Measurements from ENCODE around the gene DPEP2NB.
A peak's percentile ranks its signal among the peaks of the same experiment; 100 is the strongest.
"Not testable (repeated sequence)": the region's sequence is repeated elsewhere in the genome, so short reads cannot be mapped to it uniquely, and the experiment has no call there.

DPEP2NB gene

DNA sequence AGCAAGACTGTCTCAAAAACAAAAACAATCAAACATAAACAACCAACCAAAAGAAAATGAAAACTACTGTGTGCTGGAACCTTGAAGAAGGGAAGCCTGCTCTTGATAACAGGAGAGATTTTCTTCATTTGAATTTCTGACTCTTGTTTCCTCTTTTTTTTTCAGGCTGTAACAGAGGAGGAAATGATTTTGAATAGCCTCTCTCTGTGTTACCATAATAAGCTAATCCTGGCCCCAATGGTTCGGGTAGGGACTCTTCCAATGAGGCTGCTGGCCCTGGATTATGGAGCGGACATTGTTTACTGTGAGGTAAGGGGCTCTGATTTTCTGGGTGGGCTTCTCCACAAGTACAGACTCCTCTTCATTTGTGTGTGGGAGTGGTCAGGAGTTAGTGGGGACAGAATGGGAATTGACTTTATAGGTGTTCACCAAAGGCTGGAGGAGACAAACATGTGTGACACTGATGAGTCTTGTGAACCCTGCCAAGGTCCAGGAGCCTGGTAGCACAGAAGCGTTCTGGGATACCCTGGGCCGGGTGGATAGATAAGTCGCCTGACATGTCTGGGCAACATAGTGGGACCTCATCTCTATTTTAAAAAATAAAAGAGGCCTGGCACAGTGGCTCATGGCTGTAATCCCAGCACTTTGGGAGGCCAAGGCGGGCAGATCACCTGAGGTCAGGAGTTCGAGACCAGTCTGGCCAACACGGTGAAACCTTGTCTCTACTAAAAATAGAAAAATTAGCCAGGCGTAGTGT lies 22.3 kb upstream of the DPEP2NB start:
- H3K36me3 ChIP-seq (ENCODE audit: control insufficient read depth, insufficient read depth, low read length), result peaks cover 2% of the 10 kb centered on the region
- no peaks in the 10 kb centered on the region for H3K4me1 ChIP-seq (ENCODE audit: control insufficient read depth, insufficient read depth, low read length)
- no peaks in the 10 kb centered on the region for H3K9me3 ChIP-seq (ENCODE audit: control insufficient read depth, insufficient read depth, low read length)
- no peak overlapping the region for H3K9ac ChIP-seq (ENCODE audit: low read depth, low read length)
- H3K4me3 ChIP-seq (ENCODE audit: low read depth, low read length), result no peak overlapping the region
- H3K27me3 ChIP-seq (ENCODE audit: control insufficient read depth, insufficient read depth, low read length), result no peaks in the 10 kb centered on the region

DNA sequence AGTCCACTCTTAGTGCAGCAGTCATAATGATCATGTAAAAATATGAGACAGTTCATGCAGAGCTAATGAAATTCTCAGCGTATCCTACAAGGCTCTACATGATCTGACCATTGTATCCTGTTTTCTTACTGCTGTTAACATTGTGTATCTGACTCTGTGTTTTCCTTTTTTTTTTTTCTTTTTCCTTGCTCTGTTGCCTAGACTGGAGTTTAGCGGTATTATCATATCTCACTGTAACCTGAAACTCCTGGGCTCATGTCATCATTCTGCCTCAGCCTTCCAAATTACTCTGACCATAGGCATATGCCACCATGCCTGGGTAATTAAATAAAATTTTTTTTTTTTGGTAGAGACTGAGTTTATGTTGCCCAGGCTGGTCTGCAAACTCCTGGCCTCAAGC lies 19.5 kb upstream of the DPEP2NB start:
- Histone ChIP-seq H3K4me1 (ENCODE audit: control insufficient read depth, insufficient read depth, low read length) (no peaks in the 10 kb centered on the region), H3K36me3 (ENCODE audit: control insufficient read depth, insufficient read depth, low read length) (peaks cover 2% of the 10 kb centered on the region), H3K27me3 (ENCODE audit: control insufficient read depth, insufficient read depth, low read length) (no peaks in the 10 kb centered on the region), H3K9ac (ENCODE audit: low read depth, low read length) (no peak overlapping the region), H3K9me3 (ENCODE audit: control insufficient read depth, insufficient read depth, low read length) (no peaks in the 10 kb centered on the region), H3K4me3 (ENCODE audit: low read depth, low read length) (no peak overlapping the region)

DNA sequence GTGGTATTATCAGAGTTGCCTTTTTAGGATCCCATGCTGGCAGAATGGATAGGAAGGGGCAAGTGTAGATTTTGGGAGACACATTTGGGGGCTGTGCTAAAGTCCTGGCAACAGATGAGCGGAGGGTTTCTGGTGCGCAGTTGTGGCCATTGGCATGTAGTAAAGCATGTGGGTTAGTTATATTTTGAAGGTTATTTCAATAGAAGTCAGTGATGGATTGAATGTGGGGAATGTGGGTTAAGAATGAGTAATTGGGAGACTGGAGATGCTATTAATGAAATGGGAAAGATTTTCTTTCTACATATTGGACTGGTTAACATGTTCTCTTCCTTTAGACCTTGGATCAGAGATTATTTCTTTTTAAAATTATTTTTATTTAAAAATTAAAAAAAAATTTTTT lies 17.4 kb upstream of the DPEP2NB start:
- Histone ChIP-seq H3K9me3 (ENCODE audit: control insufficient read depth, insufficient read depth, low read length) (no peaks in the 10 kb centered on the region), H3K9ac (ENCODE audit: low read depth, low read length) (no peak overlapping the region), H3K4me1 (ENCODE audit: control insufficient read depth, insufficient read depth, low read length) (no peaks in the 10 kb centered on the region), H3K27me3 (ENCODE audit: control insufficient read depth, insufficient read depth, low read length) (no peaks in the 10 kb centered on the region), H3K36me3 (ENCODE audit: control insufficient read depth, insufficient read depth, low read length) (peaks cover 2% of the 10 kb centered on the region), H3K4me3 (ENCODE audit: low read depth, low read length) (no peak overlapping the region)

DNA sequence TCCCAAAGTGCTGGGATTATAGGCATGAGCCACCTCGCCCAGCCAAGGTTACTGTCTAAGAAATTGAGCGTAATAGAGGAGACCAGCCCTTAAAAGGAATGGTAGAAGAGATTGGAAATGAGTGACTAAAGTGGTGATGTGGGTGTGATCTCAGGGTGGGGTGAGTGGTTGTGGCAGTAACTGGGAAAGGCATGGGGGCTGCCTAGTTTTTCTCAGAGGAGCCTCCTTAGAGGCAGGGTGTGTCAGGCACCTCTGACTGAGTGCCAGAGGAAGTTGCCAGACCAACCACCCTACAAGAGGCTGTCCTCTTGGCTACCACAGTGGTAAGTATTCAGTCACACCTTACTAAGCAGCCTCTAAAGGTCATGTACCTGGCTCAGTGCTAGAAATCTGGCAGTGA lies 16.2 kb upstream of the DPEP2NB start:
- Histone ChIP-seq H3K9ac (ENCODE audit: low read depth, low read length) (no peak overlapping the region), H3K27me3 (ENCODE audit: control insufficient read depth, insufficient read depth, low read length) (no peaks in the 10 kb centered on the region), H3K4me1 (ENCODE audit: control insufficient read depth, insufficient read depth, low read length) (no peaks in the 10 kb centered on the region), H3K36me3 (ENCODE audit: control insufficient read depth, insufficient read depth, low read length) (peaks cover 2% of the 10 kb centered on the region), H3K9me3 (ENCODE audit: control insufficient read depth, insufficient read depth, low read length) (no peaks in the 10 kb centered on the region), H3K4me3 (ENCODE audit: low read depth, low read length) (no peak overlapping the region)

DNA sequence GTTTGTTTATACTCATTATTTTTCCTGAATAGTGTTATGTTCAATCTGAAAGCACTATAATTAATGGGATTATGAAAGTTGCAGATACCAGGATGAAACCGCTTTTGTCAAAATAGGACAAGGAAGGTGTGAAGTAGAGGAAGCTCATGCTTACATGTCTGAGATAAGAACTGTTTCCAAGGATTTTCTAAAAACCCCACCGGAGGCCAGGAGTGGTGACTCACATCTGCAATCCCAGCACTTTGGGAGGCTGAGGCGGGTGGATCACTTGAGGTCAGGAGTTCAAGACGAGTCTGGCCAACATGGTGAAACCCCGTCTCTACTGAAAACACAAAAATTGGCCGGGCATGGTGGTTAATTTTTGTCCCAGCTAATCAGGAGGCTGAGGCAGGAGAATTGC lies 14.4 kb upstream of the DPEP2NB start:
- H3K4me3 ChIP-seq (ENCODE audit: low read depth, low read length); H3K4me1 ChIP-seq (ENCODE audit: control insufficient read depth, insufficient read depth, low read length); H3K9ac ChIP-seq (ENCODE audit: low read depth, low read length); H3K27me3 ChIP-seq (ENCODE audit: control insufficient read depth, insufficient read depth, low read length); H3K36me3 ChIP-seq (ENCODE audit: control insufficient read depth, insufficient read depth, low read length); H3K9me3 ChIP-seq (ENCODE audit: control insufficient read depth, insufficient read depth, low read length): not testable (repeated sequence)

DNA sequence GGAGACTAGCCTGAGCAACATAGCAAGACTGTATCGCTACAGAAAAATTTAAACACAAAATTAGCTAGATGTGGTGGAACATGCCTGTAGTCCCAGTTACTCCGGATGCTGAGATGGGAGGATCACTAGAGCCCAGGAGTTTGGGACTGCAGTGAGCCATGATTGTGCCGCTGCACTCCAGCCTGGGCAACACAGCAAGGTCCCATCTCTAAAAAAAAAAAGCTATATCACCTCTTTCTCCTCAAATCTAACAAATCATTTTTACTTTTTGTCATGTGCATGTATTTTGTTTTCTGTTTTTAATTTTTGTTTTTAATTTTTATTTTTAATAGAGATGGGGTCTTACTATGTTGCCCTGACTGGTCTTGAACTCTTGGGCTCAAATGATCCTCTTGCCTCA lies 13.3 kb upstream of the DPEP2NB start:
- Histone ChIP-seq H3K36me3 (ENCODE audit: control insufficient read depth, insufficient read depth, low read length) (peaks cover 3% of the 10 kb centered on the region), H3K9me3 (ENCODE audit: control insufficient read depth, insufficient read depth, low read length) (no peaks in the 10 kb centered on the region), H3K4me1 (ENCODE audit: control insufficient read depth, insufficient read depth, low read length) (peaks cover 3% of the 10 kb centered on the region), H3K4me3 (ENCODE audit: low read depth, low read length) (no peak overlapping the region), H3K9ac (ENCODE audit: low read depth, low read length) (no peak overlapping the region), H3K27me3 (ENCODE audit: control insufficient read depth, insufficient read depth, low read length) (no peaks in the 10 kb centered on the region)

DNA sequence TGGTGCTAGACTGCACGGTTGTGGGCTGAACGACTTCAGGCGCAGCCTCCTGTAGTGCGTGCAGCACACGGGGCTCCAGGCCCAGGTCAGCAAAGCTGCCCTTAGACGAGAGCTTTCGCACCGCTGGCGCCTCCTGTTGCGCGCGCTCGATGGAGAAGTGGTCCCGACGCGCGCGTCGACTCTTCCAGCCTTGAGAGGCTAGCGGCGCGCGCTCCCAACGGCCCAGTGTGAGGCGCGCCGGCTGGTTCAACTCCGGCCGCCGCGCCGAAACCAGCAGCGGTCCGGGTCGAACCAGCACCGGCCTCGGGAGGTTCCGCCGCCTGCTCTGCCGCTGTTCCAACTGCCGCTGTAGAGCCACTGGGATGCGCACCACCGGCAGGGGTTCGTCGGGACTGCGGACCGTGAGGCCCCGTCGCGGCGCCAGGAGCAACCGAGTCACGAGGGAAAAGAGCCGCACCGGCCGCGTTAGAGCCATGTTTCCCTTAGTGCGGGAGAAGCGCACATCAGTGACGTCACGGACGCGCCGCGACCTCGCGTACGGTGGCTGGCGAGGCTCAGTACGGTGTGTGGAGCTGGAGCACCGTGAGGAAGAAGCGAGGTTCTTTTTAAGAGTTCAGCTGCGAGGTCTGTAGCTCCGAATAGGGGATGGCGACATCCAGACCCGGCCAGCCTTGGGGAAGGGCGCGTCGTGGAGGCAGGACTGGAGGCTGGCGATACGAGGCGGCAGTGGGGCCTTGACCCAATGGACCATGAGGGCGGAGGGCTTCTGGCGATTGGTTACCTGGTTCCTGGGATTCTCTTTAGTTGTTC lies 7.2 kb upstream of the DPEP2NB start, which contains the start of the genes DDX28 and DUS2:
Gene DDX28 (minus strand): TSS at position 505 of the 810 bp plus-strand sequence. CDS start 30 bp downstream, at position 475.
Gene DUS2 (plus strand): TSS at position 557 of the 810 bp plus-strand sequence. CDS start 14,740 bp downstream, outside the sequence.
- no peaks in the 10 kb centered on the region for H3K27me3 ChIP-seq (ENCODE audit: control insufficient read depth, insufficient read depth, low read length)
- peaks cover 3% of the 10 kb centered on the region for H3K36me3 ChIP-seq (ENCODE audit: control insufficient read depth, insufficient read depth, low read length)
- H3K4me3 ChIP-seq (ENCODE audit: low read depth, low read length), result peak within 1 kb of the TSS; percentile 100
- H3K9me3 ChIP-seq (ENCODE audit: control insufficient read depth, insufficient read depth, low read length), result no peaks in the 10 kb centered on the region
- peak within 1 kb of the TSS; percentile 96 for H3K9ac ChIP-seq (ENCODE audit: low read depth, low read length)
- H3K4me1 ChIP-seq (ENCODE audit: control insufficient read depth, insufficient read depth, low read length), result peaks cover 6% of the 10 kb centered on the region

DNA sequence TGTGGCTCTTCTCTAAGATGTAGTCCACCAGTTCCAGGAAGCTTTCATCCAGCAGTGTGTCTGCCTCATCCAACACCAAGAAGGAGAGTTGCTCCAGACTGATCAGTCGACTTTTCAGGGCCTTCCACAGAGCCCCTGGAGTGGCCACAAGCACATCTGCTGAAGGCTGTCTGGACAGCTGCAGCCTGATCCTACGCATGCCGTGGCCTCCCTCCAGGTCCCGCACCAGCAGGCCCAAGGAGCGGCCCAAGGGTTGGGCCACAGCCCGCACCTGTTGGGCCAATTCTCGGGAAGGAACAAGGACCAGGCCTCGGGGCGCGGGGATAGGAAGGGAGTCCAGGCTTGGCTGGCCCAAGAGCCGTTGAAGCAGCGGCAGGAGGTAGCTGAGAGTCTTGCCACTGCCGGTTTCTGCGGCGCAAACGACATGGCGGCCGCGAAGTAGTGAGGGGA lies 6.6 kb upstream of the DPEP2NB start:
- Histone ChIP-seq H3K9me3 (ENCODE audit: control insufficient read depth, insufficient read depth, low read length) (no peaks in the 10 kb centered on the region), H3K36me3 (ENCODE audit: control insufficient read depth, insufficient read depth, low read length) (peaks cover 3% of the 10 kb centered on the region)

DNA sequence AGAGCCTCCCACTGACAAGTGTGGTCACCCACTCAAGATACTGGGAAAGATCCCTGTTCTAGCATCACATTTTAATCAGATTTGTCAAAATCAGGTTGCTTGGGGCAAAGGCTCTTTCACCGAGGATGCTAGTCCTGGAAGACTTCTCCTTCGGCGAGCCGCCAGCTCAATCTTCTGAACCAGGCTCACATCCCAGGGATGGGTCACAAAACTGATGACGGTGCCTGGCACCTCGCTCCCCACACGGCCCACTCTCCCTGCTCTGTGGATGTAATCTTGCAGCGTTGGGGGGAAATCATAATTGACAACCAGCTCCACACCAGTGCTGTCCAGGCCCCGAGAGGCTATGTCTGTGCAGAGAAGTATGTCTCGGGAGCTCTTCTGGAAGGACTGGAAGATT lies 5.8 kb upstream of the DPEP2NB start:
- Histone ChIP-seq H3K9ac (ENCODE audit: low read depth, low read length) (no peak overlapping the region), H3K4me3 (ENCODE audit: low read depth, low read length) (peak overlapping the region; percentile 100), H3K9me3 (ENCODE audit: control insufficient read depth, insufficient read depth, low read length) (no peaks in the 10 kb centered on the region), H3K4me1 (ENCODE audit: control insufficient read depth, insufficient read depth, low read length) (peaks cover 6% of the 10 kb centered on the region), H3K36me3 (ENCODE audit: control insufficient read depth, insufficient read depth, low read length) (peaks cover 3% of the 10 kb centered on the region), H3K27me3 (ENCODE audit: control insufficient read depth, insufficient read depth, low read length) (no peaks in the 10 kb centered on the region)

More for the DNA sequence above, 6.6 kb upstream of the DPEP2NB start:
- Histone ChIP-seq H3K9ac (ENCODE audit: low read depth, low read length) (peak overlapping the region; percentile 96), H3K27me3 (ENCODE audit: control insufficient read depth, insufficient read depth, low read length) (no peaks in the 10 kb centered on the region), H3K4me1 (ENCODE audit: control insufficient read depth, insufficient read depth, low read length) (peaks cover 6% of the 10 kb centered on the region), H3K4me3 (ENCODE audit: low read depth, low read length) (peak overlapping the region; percentile 100)

DNA sequence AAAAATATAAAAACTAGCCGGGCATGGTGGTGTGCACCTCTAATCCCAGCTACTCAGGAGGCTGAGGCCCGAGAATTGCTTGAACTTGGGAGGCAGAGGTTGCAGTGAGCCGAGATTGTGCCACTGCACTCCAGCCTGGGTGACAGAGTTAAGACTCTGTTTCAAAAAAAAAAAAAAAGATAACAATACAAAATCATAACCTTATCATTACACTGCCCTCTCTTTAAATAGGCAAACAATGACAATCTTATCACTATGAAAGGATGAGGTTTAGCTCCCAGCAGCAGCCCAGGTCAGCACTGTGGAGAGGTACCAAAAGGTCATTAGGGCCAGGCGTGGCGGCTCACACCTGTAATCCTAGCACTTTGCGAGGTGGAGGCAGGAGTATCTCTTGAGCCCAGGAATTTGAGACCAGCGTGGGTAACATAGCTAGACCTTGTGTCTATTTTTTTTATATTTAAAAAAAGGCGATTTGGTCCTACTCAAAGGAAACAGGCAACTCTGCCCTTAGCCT lies 3.5 kb upstream of the DPEP2NB start:
- Histone ChIP-seq H3K9me3 (ENCODE audit: control insufficient read depth, insufficient read depth, low read length) (no peaks in the 10 kb centered on the region), H3K9ac (ENCODE audit: low read depth, low read length) (no peak overlapping the region), H3K4me1 (ENCODE audit: control insufficient read depth, insufficient read depth, low read length) (peaks cover 3% of the 10 kb centered on the region), H3K4me3 (ENCODE audit: low read depth, low read length) (no peak overlapping the region), H3K27me3 (ENCODE audit: control insufficient read depth, insufficient read depth, low read length) (no peaks in the 10 kb centered on the region), H3K36me3 (ENCODE audit: control insufficient read depth, insufficient read depth, low read length) (no peaks in the 10 kb centered on the region)

DNA sequence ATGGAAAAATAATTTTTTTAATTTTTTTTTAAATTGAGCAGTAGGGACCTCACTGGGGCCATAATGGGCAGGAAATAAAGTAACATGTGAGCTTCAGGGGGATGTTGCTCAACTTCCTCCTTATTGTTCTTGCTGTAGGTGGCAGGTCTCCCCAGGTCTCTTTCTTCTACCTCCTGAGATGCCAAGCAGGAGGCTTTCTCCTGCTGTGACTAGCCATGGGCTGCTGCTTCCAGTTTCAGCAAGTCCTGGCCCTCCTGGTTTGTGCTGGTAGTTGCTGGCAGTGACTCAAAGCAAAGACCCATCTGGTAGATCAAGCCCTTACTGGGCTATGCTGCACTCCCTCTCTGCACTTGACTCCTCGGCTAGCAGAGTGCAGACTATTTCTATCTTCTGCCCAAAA lies 2.3 kb downstream of the DPEP2NB start:
- H3K9ac ChIP-seq (ENCODE audit: low read depth, low read length), result no peak overlapping the region
- H3K9me3 ChIP-seq (ENCODE audit: control insufficient read depth, insufficient read depth, low read length), result no peaks in the 10 kb centered on the region
- no peak overlapping the region for H3K4me3 ChIP-seq (ENCODE audit: low read depth, low read length)
- H3K36me3 ChIP-seq (ENCODE audit: control insufficient read depth, insufficient read depth, low read length), result no peaks in the 10 kb centered on the region
- no peaks in the 10 kb centered on the region for H3K27me3 ChIP-seq (ENCODE audit: control insufficient read depth, insufficient read depth, low read length)
- peaks cover 4% of the 10 kb centered on the region for H3K4me1 ChIP-seq (ENCODE audit: control insufficient read depth, insufficient read depth, low read length)
